ENCODE results near the gene HNRNPM.

DNA sequence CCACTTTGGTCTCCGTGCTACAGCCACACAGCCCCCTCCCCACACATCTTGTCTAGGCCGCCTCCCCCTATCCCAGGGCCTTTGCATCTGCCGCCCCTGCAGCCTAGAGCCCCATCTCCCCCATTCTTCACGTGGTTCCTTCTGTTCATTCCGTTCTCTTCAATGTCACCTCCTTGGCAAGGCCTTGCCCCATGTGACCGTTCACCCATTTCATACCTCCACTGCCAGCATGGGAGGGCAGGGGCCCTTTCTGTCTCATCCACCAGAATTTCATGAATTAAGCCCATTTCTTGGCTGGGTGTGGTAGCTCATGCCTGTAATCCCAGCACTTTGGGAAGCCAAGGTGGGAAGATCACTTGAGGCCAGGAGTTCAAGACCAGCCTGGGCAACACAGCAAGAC is 15.7 kb upstream of the HNRNPM start:
- TF ChIP-seq, protein P1, sequence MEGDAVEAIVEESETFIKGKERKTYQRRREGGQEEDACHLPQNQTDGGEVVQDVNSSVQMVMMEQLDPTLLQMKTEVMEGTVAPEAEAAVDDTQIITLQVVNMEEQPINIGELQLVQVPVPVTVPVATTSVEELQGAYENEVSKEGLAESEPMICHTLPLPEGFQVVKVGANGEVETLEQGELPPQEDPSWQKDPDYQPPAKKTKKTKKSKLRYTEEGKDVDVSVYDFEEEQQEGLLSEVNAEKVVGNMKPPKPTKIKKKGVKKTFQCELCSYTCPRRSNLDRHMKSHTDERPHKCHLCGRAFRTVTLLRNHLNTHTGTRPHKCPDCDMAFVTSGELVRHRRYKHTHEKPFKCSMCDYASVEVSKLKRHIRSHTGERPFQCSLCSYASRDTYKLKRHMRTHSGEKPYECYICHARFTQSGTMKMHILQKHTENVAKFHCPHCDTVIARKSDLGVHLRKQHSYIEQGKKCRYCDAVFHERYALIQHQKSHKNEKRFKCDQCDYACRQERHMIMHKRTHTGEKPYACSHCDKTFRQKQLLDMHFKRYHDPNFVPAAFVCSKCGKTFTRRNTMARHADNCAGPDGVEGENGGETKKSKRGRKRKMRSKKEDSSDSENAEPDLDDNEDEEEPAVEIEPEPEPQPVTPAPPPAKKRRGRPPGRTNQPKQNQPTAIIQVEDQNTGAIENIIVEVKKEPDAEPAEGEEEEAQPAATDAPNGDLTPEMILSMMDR (IDR thresholded peaks at IDR 0.05): no peak
- TF ChIP-seq POLR2AphosphoS5 (IDR thresholded peaks at IDR 0.05): no peak
